Mammary epithelial cell (primary cell): ENCODE measurements around the gene DOCK11.

Experiments
- CTCF ChIP-seq, 2 donors: IDR thresholded peaks in 1 of 2; conservative IDR thresholded peaks in 1 of 2; 2 replicates each; pipeline ENCODE4 v1.5.1; 2011 to 2012; ENCODE audit warnings: inconsistent platforms in 2 of 2, low read length in 2 of 2, mild to moderate bottlenecking in 2 of 2, control low read depth in 1 of 2, low read depth in 1 of 2; ENCODE audit not compliant: insufficient read depth in 1 of 2; ENCODE audit errors: extremely low read depth in 1 of 2
- EZH2 ChIP-seq: IDR thresholded peaks from 2 replicates; pipeline ENCODE4 v1.6.1; 2012; ENCODE audit warnings: low read length, inconsistent platforms, borderline replicate concordance

GRCh38 chrX:118688935-118689334, 193.3 kb downstream of the DOCK11 start:
- TF ChIP-seq CTCF (conservative IDR thresholded peaks at IDR 0.05 in 1 of 2, IDR thresholded peaks at IDR 0.05 in 1 of 2; ENCODE audit: extremely low read depth in 1 of 2, insufficient read depth in 1 of 2, low read depth in 1 of 2, low read length in 2 of 2) (no peak), EZH2 (no peak)
